ENCODE data around the gene DTNBP1. TPM values are rescaled to one million over a fixed set of nuclear protein-coding genes. Genes with fewer than 3 reads are reported as not detected.

The DTNBP1 gene
- total RNA-seq, 1 experiment from 2014 or later: 28.2 TPM

DNA sequence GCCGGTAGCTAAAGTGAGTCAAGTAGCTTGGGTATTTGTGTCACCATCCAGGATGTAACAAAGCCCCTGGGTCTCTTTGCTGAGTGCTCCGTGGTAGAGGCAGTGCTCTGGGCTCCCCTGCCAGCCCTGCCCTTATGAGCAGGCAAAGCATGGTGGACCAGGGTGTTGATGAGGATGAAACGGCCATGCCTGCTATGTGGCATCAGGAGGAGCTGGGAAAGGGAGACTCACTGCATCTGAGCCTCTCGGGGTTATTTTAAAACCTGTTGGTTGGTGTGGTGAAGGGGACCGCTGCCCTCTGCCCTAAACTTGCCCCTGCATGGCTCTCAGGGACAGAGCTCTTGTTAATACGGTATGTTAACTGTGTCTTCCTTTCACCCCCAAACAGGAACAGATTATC, 143.1 kb downstream of the DTNBP1 start:
- H3K9me3 ChIP-seq (ENCODE audit: low read depth, low read length, poor library complexity, severe bottlenecking): no peaks in the 10 kb centered on the region
- DNase-seq (ENCODE audit: low spot score): no peak
- no peak overlapping the region for H3K4me3 ChIP-seq (ENCODE audit: low read depth, low read length, poor library complexity, severe bottlenecking)
- intact Hi-C loops (cut with micrococcal nuclease; ENCODE audit: unreplicated experiment): loop anchor here (5.0 kb wide), 1 partner anchor 103 kb away; no protein-coding TSS in a partner anchor
- no peaks in the 10 kb centered on the region for H3K27me3 ChIP-seq (replicated peaks; ENCODE audit: insufficient read depth, low read depth, low read length, poor library complexity)
- peaks cover 21% of the 10 kb centered on the region for H3K4me1 ChIP-seq (ENCODE audit: insufficient read depth, low read length, poor library complexity, severe bottlenecking)
- ChIA-PET POLR2A (ENCODE audit: low non-redundant PET) (no interaction called here), CTCF (no interaction called here)
- no peak for TF ChIP-seq EZH2 (IDR thresholded peaks at IDR 0.05; ENCODE audit: borderline replicate concordance, low read depth, low read length, poor library complexity, severe bottlenecking)
- no peak overlapping the region for H3K27ac ChIP-seq (ENCODE audit: low read depth, low read length, poor library complexity, severe bottlenecking)
- BruUV-seq (replicated peaks): no TSS peak
- peaks cover 68% of the 10 kb centered on the region for H3K36me3 ChIP-seq (ENCODE audit: insufficient read depth, low read length, poor library complexity, severe bottlenecking)

DNA sequence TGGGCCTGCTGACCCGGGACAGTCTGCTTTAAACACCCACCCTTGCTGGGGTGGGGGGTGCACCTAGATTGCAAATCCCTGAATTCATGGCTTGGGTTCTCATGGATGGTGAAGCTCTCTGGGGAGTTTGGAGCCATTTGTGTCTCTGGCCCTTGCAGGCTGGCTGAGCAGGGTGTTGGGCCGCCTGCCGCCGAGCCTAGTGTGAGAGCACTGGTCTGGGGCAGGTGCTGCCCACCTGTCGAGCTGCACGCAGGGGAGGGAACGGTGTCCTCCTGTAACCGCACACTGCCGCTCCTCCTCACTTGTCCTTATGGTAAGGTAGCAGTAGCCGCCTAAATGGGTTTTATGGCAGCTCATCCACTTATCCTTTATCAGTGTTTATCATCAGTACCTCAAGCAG, 143.9 kb downstream of the DTNBP1 start:
- Histone ChIP-seq H3K4me1 (ENCODE audit: insufficient read depth, low read length, poor library complexity, severe bottlenecking) (peaks cover 21% of the 10 kb centered on the region), H3K36me3 (ENCODE audit: insufficient read depth, low read length, poor library complexity, severe bottlenecking) (peaks cover 65% of the 10 kb centered on the region), H3K27ac (ENCODE audit: low read depth, low read length, poor library complexity, severe bottlenecking) (no peak overlapping the region), H3K27me3 (replicated peaks; ENCODE audit: insufficient read depth, low read depth, low read length, poor library complexity) (no peaks in the 10 kb centered on the region), H3K4me3 (ENCODE audit: low read depth, low read length, poor library complexity, severe bottlenecking) (no peak overlapping the region), H3K9me3 (ENCODE audit: low read depth, low read length, poor library complexity, severe bottlenecking) (no peaks in the 10 kb centered on the region)
- no peak for DNase-seq (ENCODE audit: low spot score)
- intact Hi-C loops (cut with micrococcal nuclease; ENCODE audit: unreplicated experiment): no loop called here
- POLR2A ChIA-PET (ENCODE audit: low non-redundant PET): no interaction called here
- BruUV-seq (replicated peaks): no TSS peak
- TF ChIP-seq, protein P1, sequence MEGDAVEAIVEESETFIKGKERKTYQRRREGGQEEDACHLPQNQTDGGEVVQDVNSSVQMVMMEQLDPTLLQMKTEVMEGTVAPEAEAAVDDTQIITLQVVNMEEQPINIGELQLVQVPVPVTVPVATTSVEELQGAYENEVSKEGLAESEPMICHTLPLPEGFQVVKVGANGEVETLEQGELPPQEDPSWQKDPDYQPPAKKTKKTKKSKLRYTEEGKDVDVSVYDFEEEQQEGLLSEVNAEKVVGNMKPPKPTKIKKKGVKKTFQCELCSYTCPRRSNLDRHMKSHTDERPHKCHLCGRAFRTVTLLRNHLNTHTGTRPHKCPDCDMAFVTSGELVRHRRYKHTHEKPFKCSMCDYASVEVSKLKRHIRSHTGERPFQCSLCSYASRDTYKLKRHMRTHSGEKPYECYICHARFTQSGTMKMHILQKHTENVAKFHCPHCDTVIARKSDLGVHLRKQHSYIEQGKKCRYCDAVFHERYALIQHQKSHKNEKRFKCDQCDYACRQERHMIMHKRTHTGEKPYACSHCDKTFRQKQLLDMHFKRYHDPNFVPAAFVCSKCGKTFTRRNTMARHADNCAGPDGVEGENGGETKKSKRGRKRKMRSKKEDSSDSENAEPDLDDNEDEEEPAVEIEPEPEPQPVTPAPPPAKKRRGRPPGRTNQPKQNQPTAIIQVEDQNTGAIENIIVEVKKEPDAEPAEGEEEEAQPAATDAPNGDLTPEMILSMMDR (conservative IDR thresholded peaks at IDR 0.05; ENCODE audit: low read depth, low read length): no peak
- TF ChIP-seq EZH2 (IDR thresholded peaks at IDR 0.05; ENCODE audit: borderline replicate concordance, low read depth, low read length, poor library complexity, severe bottlenecking): no peak
- CTCF ChIA-PET: no interaction called here

DNA sequence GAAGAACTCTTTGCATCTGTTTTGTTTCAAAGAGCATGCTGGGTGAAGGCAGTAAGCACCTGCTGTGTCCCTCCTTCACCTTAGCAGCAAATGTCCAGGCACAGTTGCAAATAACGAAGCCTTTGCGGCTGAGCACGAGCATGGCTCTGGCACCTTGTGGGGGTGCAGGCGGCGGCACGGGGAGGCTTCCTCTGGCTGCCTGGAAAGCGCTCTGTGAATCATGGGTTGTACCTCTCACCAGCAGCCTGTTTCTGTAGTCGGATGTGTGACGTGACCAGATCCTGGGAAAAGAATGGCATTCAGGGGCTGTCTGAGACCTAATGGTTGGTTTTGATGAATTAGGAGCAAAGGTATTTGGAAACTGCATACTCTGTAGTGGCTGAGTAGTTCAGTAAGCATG, 144.8 kb downstream of the DTNBP1 start:
- CTCF ChIA-PET: no interaction called here
- H3K27me3 ChIP-seq (replicated peaks; ENCODE audit: insufficient read depth, low read depth, low read length, poor library complexity): no peaks in the 10 kb centered on the region
- peaks cover 65% of the 10 kb centered on the region for H3K36me3 ChIP-seq (ENCODE audit: insufficient read depth, low read length, poor library complexity, severe bottlenecking)

DNA sequence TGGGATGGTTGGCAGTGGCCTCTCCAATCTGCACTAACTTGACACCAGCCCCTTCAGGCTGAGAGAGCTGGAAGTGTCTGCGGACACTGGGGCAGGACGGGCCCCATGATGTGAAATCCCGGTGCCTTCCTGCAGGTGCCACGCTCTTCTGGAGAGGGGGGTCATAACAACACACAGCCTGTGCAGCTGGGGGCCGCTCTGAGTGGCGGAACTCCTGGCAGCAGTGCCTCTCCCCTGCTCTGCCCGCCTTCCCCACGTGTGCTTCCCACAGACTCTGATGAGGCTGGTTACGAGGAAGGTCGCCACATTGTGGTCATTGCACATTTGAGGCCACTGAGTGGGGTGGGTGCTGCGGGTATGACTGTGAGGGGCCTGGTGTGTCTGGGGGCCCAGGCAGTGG, 145.2 kb downstream of the DTNBP1 start:
- Histone ChIP-seq H3K36me3 (ENCODE audit: insufficient read depth, low read length, poor library complexity, severe bottlenecking) (peaks cover 65% of the 10 kb centered on the region), H3K4me3 (ENCODE audit: low read depth, low read length, poor library complexity, severe bottlenecking) (no peak overlapping the region), H3K9me3 (ENCODE audit: low read depth, low read length, poor library complexity, severe bottlenecking) (no peaks in the 10 kb centered on the region), H3K27ac (ENCODE audit: low read depth, low read length, poor library complexity, severe bottlenecking) (no peak overlapping the region), H3K27me3 (replicated peaks; ENCODE audit: insufficient read depth, low read depth, low read length, poor library complexity) (no peaks in the 10 kb centered on the region), H3K4me1 (ENCODE audit: insufficient read depth, low read length, poor library complexity, severe bottlenecking) (peaks cover 23% of the 10 kb centered on the region)
- POLR2A ChIA-PET (ENCODE audit: low non-redundant PET): no interaction called here
- CTCF ChIA-PET: no interaction called here
- TF ChIP-seq, protein P1 (conservative IDR thresholded peaks at IDR 0.05; ENCODE audit: low read depth, low read length): no peak
- no peak for TF ChIP-seq EZH2 (IDR thresholded peaks at IDR 0.05; ENCODE audit: borderline replicate concordance, low read depth, low read length, poor library complexity, severe bottlenecking)
- intact Hi-C loops (cut with micrococcal nuclease; ENCODE audit: unreplicated experiment): no loop called here
- BruUV-seq (replicated peaks): no TSS peak
- no peak for DNase-seq (ENCODE audit: low spot score)

More for the DNA sequence above, 144.8 kb downstream of the DTNBP1 start:
- DNase-seq (ENCODE audit: low spot score): no peak
- no TSS peak for BruUV-seq (replicated peaks)
- Histone ChIP-seq H3K4me1 (ENCODE audit: insufficient read depth, low read length, poor library complexity, severe bottlenecking) (peaks cover 21% of the 10 kb centered on the region), H3K9me3 (ENCODE audit: low read depth, low read length, poor library complexity, severe bottlenecking) (no peaks in the 10 kb centered on the region), H3K27ac (ENCODE audit: low read depth, low read length, poor library complexity, severe bottlenecking) (no peak overlapping the region), H3K4me3 (ENCODE audit: low read depth, low read length, poor library complexity, severe bottlenecking) (no peak overlapping the region)
- TF ChIP-seq, protein P1 (conservative IDR thresholded peaks at IDR 0.05; ENCODE audit: low read depth, low read length): no peak
- no peak for TF ChIP-seq EZH2 (IDR thresholded peaks at IDR 0.05; ENCODE audit: borderline replicate concordance, low read depth, low read length, poor library complexity, severe bottlenecking)
- POLR2A ChIA-PET (ENCODE audit: low non-redundant PET): no interaction called here
- intact Hi-C loops (cut with micrococcal nuclease; ENCODE audit: unreplicated experiment): no loop called here

All from A673 (cell line).